ENCODE data around the gene ATP2C2. TPM values are rescaled to one million over a fixed set of nuclear protein-coding genes. Genes with fewer than 3 reads are reported as not detected.

Gene ATP2C2
- total RNA-seq, 4 donors from 2014 or later: 0.86 TPM; not detected in 3

GRCh38 chr16:84478172-84478947 lies 110.0 kb downstream of the ATP2C2 start:
- intact Hi-C loops (cut with DNase I): no loop called here
- peaks cover 0 to 5% (median 0%) of the 10 kb centered on the region in 4 donors for H3K4me1 ChIP-seq
- WGBS: 81% methylated on average over 12 of the region's 13 CpGs
- H3K27me3 ChIP-seq: no peaks in the 10 kb centered on the region
- no peak overlapping the region for H3K27ac ChIP-seq (replicated peaks in 1 of 4)
- TF ChIP-seq CTCF (IDR thresholded peaks at IDR 0.05): no peak
- no peak for TF ChIP-seq EP300 (IDR thresholded peaks at IDR 0.05)
- no peak for TF ChIP-seq POLR2AphosphoS5 (IDR thresholded peaks at IDR 0.05)
- no peak for TF ChIP-seq POLR2A (IDR thresholded peaks at IDR 0.05; ENCODE audit: low read depth)
- H3K9me3 ChIP-seq: no peaks in the 10 kb centered on the region
- peaks cover 9 to 71% (median 48%) of the 10 kb centered on the region in 4 donors for H3K36me3 ChIP-seq
- no peak overlapping the region for H3K4me3 ChIP-seq
- DNase-seq (ENCODE audit: extremely low spot score): no peak

GRCh38 chr16:84479716-84480450 lies 111.5 kb downstream of the ATP2C2 start:
- no peak for TF ChIP-seq POLR2AphosphoS5 (IDR thresholded peaks at IDR 0.05)
- no peak overlapping the region for H3K27ac ChIP-seq (replicated peaks in 1 of 4)
- peaks cover 0 to 12% (median 0%) of the 10 kb centered on the region in 4 donors for H3K4me1 ChIP-seq
- H3K27me3 ChIP-seq: no peaks in the 10 kb centered on the region
- no peak for DNase-seq (ENCODE audit: extremely low spot score)
- 97% methylated on average over 14 of the region's 16 CpGs for WGBS
- intact Hi-C loops (cut with DNase I): no loop called here
- peaks cover 9 to 81% (median 53%) of the 10 kb centered on the region in 4 donors for H3K36me3 ChIP-seq
- H3K4me3 ChIP-seq: no peak overlapping the region
- no peaks in the 10 kb centered on the region for H3K9me3 ChIP-seq

DNA sequence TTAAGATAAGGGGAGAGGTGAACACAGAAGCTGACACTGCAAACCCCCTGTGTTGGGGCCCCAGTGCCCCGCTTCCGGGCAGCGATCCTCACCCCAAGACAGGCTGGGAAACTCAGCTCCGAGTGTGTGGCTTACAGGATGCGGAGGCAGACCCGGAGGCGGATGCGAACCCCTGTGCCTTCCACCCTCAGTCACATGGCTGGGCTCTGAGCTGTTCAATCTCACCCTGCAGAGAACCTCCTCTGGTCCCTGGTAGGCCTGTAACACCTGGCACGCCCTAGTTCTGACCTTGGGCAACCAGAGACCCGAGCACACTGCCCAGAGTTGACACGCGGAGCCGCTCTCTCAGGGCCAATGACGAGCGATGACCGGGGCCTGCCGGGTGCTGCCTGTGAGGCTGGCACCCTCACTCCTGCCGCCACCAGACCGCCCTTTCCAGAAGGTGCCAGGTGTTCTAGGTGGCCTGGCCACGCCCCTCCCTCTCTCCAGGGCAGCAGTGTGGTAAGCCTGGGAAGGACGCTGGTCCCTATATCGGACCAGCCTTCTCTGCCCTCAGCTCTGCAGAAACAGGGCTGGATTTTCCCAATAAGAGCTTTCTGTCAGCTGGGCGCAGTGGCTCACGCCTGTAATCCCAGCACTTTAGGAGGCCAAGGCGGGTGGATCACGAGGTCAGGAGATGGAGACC lies 112.9 kb downstream of the ATP2C2 start:
- peaks cover 10 to 86% (median 63%) of the 10 kb centered on the region in 4 donors for H3K36me3 ChIP-seq
- DNase-seq (ENCODE audit: extremely low spot score): no peak
- no peak for TF ChIP-seq POLR2A (IDR thresholded peaks at IDR 0.05; ENCODE audit: low read depth)
- TF ChIP-seq CTCF (IDR thresholded peaks at IDR 0.05): no peak
- TF ChIP-seq POLR2AphosphoS5 (IDR thresholded peaks at IDR 0.05): no peak
- no peak for TF ChIP-seq EP300 (IDR thresholded peaks at IDR 0.05)
- H3K27ac ChIP-seq (replicated peaks in 1 of 4): no peak overlapping the region
- intact Hi-C loops (cut with DNase I): no loop called here
- H3K27me3 ChIP-seq: no peaks in the 10 kb centered on the region
- H3K4me1 ChIP-seq: peaks cover 0 to 13% (median 0%) of the 10 kb centered on the region in 4 donors
- WGBS: 94% methylated on average over 5 of the region's 26 CpGs
- H3K9me3 ChIP-seq: no peaks in the 10 kb centered on the region
- H3K4me3 ChIP-seq: no peak overlapping the region

DNA sequence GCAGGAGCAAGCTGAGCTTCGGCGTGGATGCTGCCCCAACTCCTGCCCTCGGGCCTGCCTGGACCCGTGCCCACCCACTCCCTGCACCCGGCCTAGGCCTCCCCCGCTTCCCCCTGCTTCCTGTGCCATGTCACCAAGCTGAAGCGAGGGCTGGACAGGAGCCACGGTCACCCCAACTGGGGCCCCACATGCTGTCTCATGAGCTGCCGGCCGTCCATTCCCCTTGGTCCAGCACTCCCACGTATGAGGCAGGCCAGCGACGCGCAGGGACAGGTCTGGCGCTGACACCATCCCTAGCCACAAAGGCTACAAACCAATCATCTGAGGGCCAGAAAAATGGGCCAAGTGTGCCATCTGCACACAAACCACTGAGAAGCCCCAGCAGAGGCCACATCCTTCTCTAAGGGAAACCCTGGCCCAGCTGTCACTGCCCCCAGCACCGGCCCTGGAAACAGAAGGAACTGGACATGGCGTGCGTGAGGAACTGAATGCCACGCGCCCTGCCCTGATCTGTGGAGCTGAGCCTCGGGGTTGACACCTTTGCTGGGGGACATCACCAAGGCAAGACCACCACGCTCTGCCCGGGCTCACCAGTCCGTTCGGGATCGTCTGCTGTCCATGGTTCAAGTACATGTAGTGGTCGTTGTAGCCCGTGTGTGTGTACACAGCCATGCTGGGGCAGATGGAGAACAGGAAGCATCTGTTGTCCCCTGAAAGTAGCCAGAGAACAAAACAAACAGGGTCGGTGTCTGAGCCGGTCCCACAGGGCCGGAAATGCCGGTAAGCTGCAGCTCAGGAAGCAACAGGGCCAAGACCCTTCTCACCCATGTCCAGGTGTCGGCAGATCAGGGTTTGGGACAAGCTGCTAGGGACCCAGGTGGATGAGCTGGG lies 113.9 kb downstream of the ATP2C2 start:
- no peak for TF ChIP-seq EP300 (IDR thresholded peaks at IDR 0.05)
- no peak for TF ChIP-seq POLR2AphosphoS5 (IDR thresholded peaks at IDR 0.05)
- no peak for TF ChIP-seq POLR2A (IDR thresholded peaks at IDR 0.05; ENCODE audit: low read depth)
- no peak for TF ChIP-seq CTCF (IDR thresholded peaks at IDR 0.05)
- Histone ChIP-seq H3K27ac (replicated peaks in 1 of 4) (no peak overlapping the region), H3K4me1 (peaks cover 0 to 13% (median 0%) of the 10 kb centered on the region in 4 donors), H3K4me3 (no peak overlapping the region), H3K27me3 (no peaks in the 10 kb centered on the region), H3K9me3 (no peaks in the 10 kb centered on the region), H3K36me3 (peaks cover 15 to 91% (median 74%) of the 10 kb centered on the region in 4 donors)
- 73% methylated on average over 32 of the region's 33 CpGs for WGBS
- no peak for DNase-seq (ENCODE audit: extremely low spot score)
- intact Hi-C loops (cut with DNase I): no loop called here
